H1 (cell line): ENCODE measurements around the gene IFT81. TPM values are rescaled to one million over a fixed set of nuclear protein-coding genes. Genes with fewer than 3 reads are reported as not detected.

ENCODE experiments used
- CTCF ChIA-PET: fragments of 300-600 bp; sonication (Branson Sonifier 250); formaldehyde crosslinking; loops from one replicate; lab custom pipeline; 2021; ENCODE audit not compliant: partially characterized antibody; lab: Charles Lee
- POLR2A ChIA-PET: fragments of 300-600 bp; sonication (Branson Sonifier 250); formaldehyde crosslinking; loops from one replicate; lab custom pipeline; 2021; ENCODE audit warnings: inconsistent platforms; ENCODE audit not compliant: partially characterized antibody; lab: Charles Lee
- DNase-seq, 2 experiments: peaks; one replicate each; pipeline versions ENCODE4 v3.0.0 to v3.0.0-alpha.2; 2010 to 2022; ENCODE audit warnings: low spot score in 2 of 2, low read depth in 1 of 2, mixed read lengths in 1 of 2
- FAIRE-seq: peaks from 2 replicates; lab custom pipeline; 2011; peaks lifted over from hg19 to GRCh38; lab: Jason Lieb, UNC
- H2AFZ ChIP-seq: 2 replicates; pipeline ENCODE4 v1.8.1; 2012; ENCODE audit warnings: low read length, inconsistent platforms
- H2AK5ac ChIP-seq: 2 replicates; pipeline ENCODE4 v1.6.1; 2013; ENCODE audit warnings: low read depth, low read length
- H2BK120ac ChIP-seq: replicated peaks from 2 replicates; pipeline ENCODE3; 2013; ENCODE audit warnings: low read depth, low read length, inconsistent platforms
- H2BK12ac ChIP-seq: 2 replicates; pipeline ENCODE4 v1.6.1; 2013; ENCODE audit warnings: low read depth, low read length
- H2BK15ac ChIP-seq: 2 replicates; pipeline ENCODE4 v1.6.1; 2013; ENCODE audit warnings: low read length
- H2BK20ac ChIP-seq: 2 replicates; pipeline ENCODE4 v1.6.1; 2013; ENCODE audit warnings: low read length
- H2BK5ac ChIP-seq: 2 replicates; pipeline ENCODE4 v1.6.1; 2013; ENCODE audit warnings: low read depth, low read length
- H3K14ac ChIP-seq: 2 replicates; pipeline ENCODE4 v1.6.1; 2013; ENCODE audit warnings: inconsistent platforms; ENCODE audit not compliant: insufficient read length
- H3K18ac ChIP-seq: 2 replicates; pipeline ENCODE4 v1.6.1; 2013; ENCODE audit warnings: low read length; ENCODE audit errors: extremely low read depth
- H3K23ac ChIP-seq: 2 replicates; pipeline ENCODE4 v1.6.1; 2013; ENCODE audit warnings: inconsistent platforms; ENCODE audit not compliant: insufficient read length
- H3K23me2 ChIP-seq: 2 replicates; pipeline ENCODE4 v1.6.1; 2013; ENCODE audit warnings: low read depth, low read length
- H3K27ac ChIP-seq: 2 replicates; pipeline ENCODE4 v1.6.1; 2011; ENCODE audit warnings: low read depth, low read length, inconsistent platforms
- H3K27me3 ChIP-seq, 4 experiments: replicated peaks in 1 of 4; 1 replicate in 1 of 4; 2 replicates in 3 of 4; pipeline versions ENCODE4 v1.6.1 to v1.8.1; 2011 to 2013; ENCODE audit warnings: low read length in 3 of 4, mild to moderate bottlenecking in 3 of 4, inconsistent platforms in 2 of 4, mixed read lengths in 2 of 4, moderate library complexity in 1 of 4; ENCODE audit not compliant: control insufficient read depth in 3 of 4, insufficient read depth in 3 of 4; ENCODE audit errors: extremely low read depth in 1 of 4
- H3K36me3 ChIP-seq, 4 experiments: 2 replicates each; pipeline versions ENCODE4 v1.6.1 to v1.8.1; 2011 to 2013; ENCODE audit warnings: mild to moderate bottlenecking in 4 of 4, low read length in 3 of 4, moderate library complexity in 2 of 4, control low read depth in 1 of 4, inconsistent platforms in 1 of 4; ENCODE audit not compliant: insufficient read depth in 4 of 4, control insufficient read depth in 2 of 4
- H3K4ac ChIP-seq: replicated peaks from 2 replicates; pipeline ENCODE3; 2013; ENCODE audit warnings: low read length, low read depth, mixed read lengths, inconsistent platforms; ENCODE audit not compliant: insufficient read length
- H3K4me1 ChIP-seq, 4 experiments: replicated peaks in 1 of 4; 1 replicate in 1 of 4; 2 replicates in 3 of 4; pipeline versions ENCODE4 v1.6.1 to v1.8.1; 2011 to 2013; ENCODE audit warnings: low read length in 3 of 4, inconsistent platforms in 2 of 4, mixed read lengths in 1 of 4; ENCODE audit not compliant: insufficient read depth in 4 of 4, control insufficient read depth in 3 of 4
- H3K4me2 ChIP-seq, 2 experiments: 2 replicates each; pipeline versions ENCODE4 v1.6.1 to v1.8.1; 2011 to 2013; ENCODE audit warnings: low read depth in 2 of 2, low read length in 2 of 2, control low read depth in 1 of 2, inconsistent platforms in 1 of 2, mild to moderate bottlenecking in 1 of 2; ENCODE audit not compliant: insufficient read depth in 1 of 2
- H3K4me3 ChIP-seq, 4 experiments: fragments of 200-600, 300-600 bp in 1 of 4; sonication (generic), shearing (Covaris generic), sonication (Bioruptor Twin) in 1 of 4; 2 replicates each; pipeline versions ENCODE4 v1.5.1 to v1.8.1; 2011 to 2016; ENCODE audit warnings: low read length in 4 of 4, low read depth in 3 of 4, control low read depth in 2 of 4, inconsistent platforms in 2 of 4, mild to moderate bottlenecking in 2 of 4, mixed read lengths in 1 of 4, moderate library complexity in 1 of 4; ENCODE audit not compliant: insufficient read depth in 2 of 4; ENCODE audit errors: extremely low read depth in 1 of 4
- H3K56ac ChIP-seq: replicated peaks from 2 replicates; pipeline ENCODE3; 2013; ENCODE audit warnings: low read depth, mild to moderate bottlenecking, mixed read lengths, low read length, inconsistent platforms; ENCODE audit not compliant: insufficient read length
- H3K79me1 ChIP-seq: 2 replicates; pipeline ENCODE4 v1.6.1; 2013; ENCODE audit warnings: low read depth, low read length, control low read depth
- H3K79me2 ChIP-seq, 2 experiments: 2 replicates each; pipeline versions ENCODE4 v1.6.1 to v1.8.1; 2012 to 2013; ENCODE audit warnings: low read length in 2 of 2, mild to moderate bottlenecking in 2 of 2, inconsistent platforms in 1 of 2; ENCODE audit not compliant: insufficient read depth in 2 of 2, control insufficient read depth in 1 of 2
- H3K9ac ChIP-seq, 4 experiments: replicated peaks in 1 of 4; 1 replicate in 1 of 4; 2 replicates in 3 of 4; pipeline versions ENCODE4 v1.6.1 to v1.8.1; 2011 to 2013; ENCODE audit warnings: low read depth in 3 of 4, low read length in 3 of 4, control low read depth in 2 of 4, mild to moderate bottlenecking in 2 of 4, moderate library complexity in 2 of 4, inconsistent platforms in 1 of 4; ENCODE audit errors: extremely low read depth in 1 of 4
- H3K9me3 ChIP-seq, 2 experiments: 2 replicates each; pipeline versions ENCODE4 v1.6.1 to v1.8.1; 2012 to 2013; ENCODE audit warnings: mild to moderate bottlenecking in 2 of 2, moderate library complexity in 2 of 2, control low read depth in 1 of 2, inconsistent platforms in 1 of 2, low read depth in 1 of 2, low read length in 1 of 2, mixed read lengths in 1 of 2; ENCODE audit not compliant: insufficient read depth in 2 of 2
- H4K20me1 ChIP-seq, 2 experiments: replicated peaks in 1 of 2; 2 replicates each; pipeline versions ENCODE3 to v1.8.1; 2011 to 2013; ENCODE audit warnings: inconsistent platforms in 2 of 2, low read length in 2 of 2, mild to moderate bottlenecking in 1 of 2; ENCODE audit not compliant: insufficient read depth in 2 of 2, control insufficient read depth in 1 of 2
- H4K5ac ChIP-seq: 2 replicates; pipeline ENCODE4 v1.6.1; 2013; ENCODE audit warnings: low read length, low read depth, mixed read lengths, inconsistent platforms; ENCODE audit not compliant: insufficient read length
- H4K8ac ChIP-seq: 2 replicates; pipeline ENCODE4 v1.8.0; 2013; ENCODE audit warnings: mild to moderate bottlenecking, moderate library complexity, low read length, inconsistent platforms; ENCODE audit not compliant: insufficient read depth; ENCODE audit errors: extremely low read depth
- H4K91ac ChIP-seq: replicated peaks from 2 replicates; pipeline ENCODE3; 2013; ENCODE audit warnings: low read length, mixed read lengths, inconsistent platforms; ENCODE audit not compliant: insufficient read length
- BRCA1 ChIP-seq: IDR thresholded peaks from 2 replicates; pipeline ENCODE4 v1.6.1; 2012; ENCODE audit warnings: low read depth, low read length, improper control_type of control experiment
- CHD2 ChIP-seq: IDR thresholded peaks from 2 replicates; pipeline ENCODE4 v1.6.1; 2012; ENCODE audit warnings: low read length, improper control_type of control experiment
- CREB1 ChIP-seq: IDR thresholded peaks from 2 replicates; pipeline ENCODE4 v1.6.1; 2012; ENCODE audit warnings: inconsistent platforms
- EP300 ChIP-seq, 2 experiments: IDR thresholded peaks; 1 replicate in 1 of 2; 2 replicates in 1 of 2; pipeline ENCODE4 v1.6.1; 2011 to 2012; ENCODE audit warnings: low read depth in 2 of 2, low read length in 2 of 2, mild to moderate bottlenecking in 2 of 2, borderline replicate concordance in 1 of 2, inconsistent platforms in 1 of 2, moderate library complexity in 1 of 2
- GABPA ChIP-seq: IDR thresholded peaks from 2 replicates; pipeline ENCODE4 v1.6.1; 2011; ENCODE audit warnings: mild to moderate bottlenecking, low read length, moderate library complexity, borderline replicate concordance; ENCODE audit not compliant: insufficient read depth
- HDAC2 ChIP-seq, 2 experiments: fragments of 300-600 bp in 1 of 2; sonication (generic) in 1 of 2; IDR thresholded peaks; 2 replicates each; pipeline ENCODE4 v1.6.1; 2011 to 2012; ENCODE audit warnings: low read depth in 2 of 2, low read length in 2 of 2, mild to moderate bottlenecking in 2 of 2, moderate library complexity in 2 of 2, borderline replicate concordance in 1 of 2, inconsistent platforms in 1 of 2
- TCF12 ChIP-seq: IDR thresholded peaks from 2 replicates; pipeline ENCODE4 v1.6.1; 2011; ENCODE audit warnings: low read depth, mild to moderate bottlenecking, low read length
- WGBS, 2 experiments: shearing (Covaris generic) in 1 of 2; methylation state at CpG; one replicate each; pipeline versions ENCODE4 v1.1.6 to v1.1.7; 2013 to 2015; ENCODE audit warnings: low lambda C conversion rate in 2 of 2, mixed read lengths in 2 of 2, inconsistent platforms in 1 of 2, low coverage in 1 of 2, missing lambda C conversion rate in 1 of 2; ENCODE audit not compliant: insufficient replicate concordance in 2 of 2, insufficient coverage in 1 of 2, insufficient read length in 1 of 2; ENCODE audit errors: extremely low coverage in 1 of 2, missing lambda C conversion rate in 1 of 2; 5-methylcytosine and 5-hydroxymethylcytosine counted together
- polyA plus RNA-seq, 7 experiments: library from polyadenylated mRNA; depleted of rRNA in 3 of 7; stranded (reverse) in 5 of 7; unstranded in 2 of 7; fragments of >200 nt in 5 of 7; fragments of 200-250 nt in 2 of 7; gene quantifications; 1 replicate in 5 of 7; 2 replicates in 1 of 7; 4 replicates in 1 of 7; pipeline versions ENCODE4 v1.2.1 to v1.2.3, GENCODE V29; 2011 to 2013; ENCODE audit warnings: missing spikeins in 2 of 7, mixed read lengths in 2 of 7
- total RNA-seq: library from RNA; stranded (reverse); fragmentation: NEBNext Ultra II Directional; extraction: Animal tissue kit (Norgen Biotek cat#: 25700); gene quantifications from 2 replicates; pipeline ENCODE4 v1.2.1, GENCODE V29; 2021

IFT81 gene
- total and polyA plus RNA-seq, 2 of the 8 experiments (the other 6 are each of a cell fraction or from before 2014, with no cell fraction given) = 4.1 to 14.5 TPM

GRCh38 chr12:110134691-110135411, 10.7 kb downstream of the IFT81 start:
- H3K56ac ChIP-seq = no peak overlapping the region
- no peak overlapping the region for H2BK20ac ChIP-seq
- H4K91ac ChIP-seq = no peak overlapping the region
- no peaks in the 10 kb centered on the region for H4K20me1 ChIP-seq
- POLR2A ChIA-PET = interaction anchor here (0.7 kb wide), 1 partner anchor 166 kb away, joined by 3 read pairs; no protein-coding TSS in a partner anchor
- FAIRE-seq (no peak), DNase-seq (no peak)
- no peak for TF ChIP-seq HDAC2 (IDR thresholded peaks at IDR 0.05; ENCODE audit: borderline replicate concordance in 1 of 2, low read depth in 2 of 2, low read length in 2 of 2)
- no peak for TF ChIP-seq BRCA1
- no peak for TF ChIP-seq EP300 (IDR thresholded peaks at IDR 0.05; ENCODE audit: borderline replicate concordance in 1 of 2, low read depth in 2 of 2, low read length in 2 of 2)
- no peak for TF ChIP-seq GABPA
- no peak for TF ChIP-seq CREB1
- no peak for TF ChIP-seq CHD2
- no peak for TF ChIP-seq TCF12
- H2BK5ac ChIP-seq = no peak overlapping the region
- no peak overlapping the region for H3K4me3 ChIP-seq
- peaks cover 2 to 37% (median 20%) of the 10 kb centered on the region in 4 experiments; a peak in 7 of 8 replicates for H3K36me3 ChIP-seq
- H3K4me1 ChIP-seq = no peaks in the 10 kb centered on the region
- WGBS, 2 experiments = 89% methylated on average over 2 of the region's 2 CpGs; no CpG with 5 or more reads in 1 of the 2 experiments
- no peaks in the 10 kb centered on the region for H3K79me1 ChIP-seq
- no peak overlapping the region for H4K8ac ChIP-seq
- H3K9me3 ChIP-seq = no peaks in the 10 kb centered on the region
- H3K4ac ChIP-seq = no peak overlapping the region
- H2BK120ac ChIP-seq = no peak overlapping the region
- no peak overlapping the region for H3K4me2 ChIP-seq
- H2BK15ac ChIP-seq = no peak overlapping the region
- H3K79me2 ChIP-seq = no peaks in the 10 kb centered on the region
- CTCF ChIA-PET = interaction anchor here (0.6 to 2.6 kb wide), 3 partner anchors 33 to 378 kb away, joined by 3 to 7 read pairs (median 3); no protein-coding TSS in a partner anchor
- no peak overlapping the region for H3K14ac ChIP-seq
- no peak overlapping the region for H2AK5ac ChIP-seq
- no peak overlapping the region for H3K27ac ChIP-seq
- no peak overlapping the region for H3K9ac ChIP-seq
- no peak overlapping the region for H4K5ac ChIP-seq
- H2BK12ac ChIP-seq = no peak overlapping the region
- H3K23me2 ChIP-seq = no peaks in the 10 kb centered on the region
- H3K18ac ChIP-seq = no peak overlapping the region
- no peak overlapping the region for H2AFZ ChIP-seq
- no peaks in the 10 kb centered on the region for H3K27me3 ChIP-seq
- H3K23ac ChIP-seq = no peak overlapping the region
